Prostate gland (tissue), 2 donors: ENCODE data around the gene HPCAL4. TPM values are rescaled to one million over a fixed set of nuclear protein-coding genes. Genes with fewer than 3 reads are reported as not detected.

Experiments
- DNase-seq: peaks from one replicate; pipeline ENCODE4 v3.0.0-alpha.2; 2019; ENCODE audit warnings: low spot score
- H3K27ac ChIP-seq, 2 donors: fragments of 200-600 bp; sonication (generic); 2 replicates each; pipeline ENCODE4 v1.5.1; 2017 to 2019
- H3K27me3 ChIP-seq: fragments of 200-600 bp; sonication (generic); replicated peaks from 2 replicates; pipeline ENCODE4 v1.5.1; 2019; ENCODE audit not compliant: insufficient read depth
- H3K36me3 ChIP-seq, 2 donors: fragments of 200-600 bp; sonication (generic); 1 replicate in 1 of 2; 2 replicates in 1 of 2; pipeline versions ENCODE4 v1.5.1 to v1.8.1; 2017 to 2019
- H3K4me1 ChIP-seq: fragments of 200-600 bp; sonication (generic); replicated peaks from 2 replicates; pipeline ENCODE4 v1.5.1; 2019
- H3K4me3 ChIP-seq, 2 donors: fragments of 200-600 bp; sonication (generic); 2 replicates each; pipeline ENCODE4 v1.5.1; 2017 to 2019
- H3K9me3 ChIP-seq: fragments of 200-600 bp; sonication (generic); 2 replicates; pipeline ENCODE4 v1.5.1; 2017
- POLR2A ChIP-seq: fragments of 450-650 bp; IDR thresholded peaks from one replicate; pipeline ENCODE4 v1.6.1; 2016; ENCODE audit warnings: antibody characterized with exemption, mild to moderate bottlenecking
- POLR2AphosphoS5 ChIP-seq: sonication (generic); formaldehyde crosslinking; IDR thresholded peaks from one replicate; pipeline ENCODE4 v1.6.1; 2017; ENCODE audit warnings: antibody characterized with exemption
- WGBS: methylation state at CpG from one replicate; pipeline ENCODE4 v1.1.5; 2018; 5-methylcytosine and 5-hydroxymethylcytosine counted together
- intact Hi-C: fragments of 100-400 bp; cut with DNase I; formaldehyde crosslinking; loops from one replicate; pipeline ENCODE4 v1.14.2; 2022
- total RNA-seq, 2 donors: library from RNA; depleted of rRNA; stranded (reverse); fragments of >200 nt; gene quantifications; one replicate each; pipeline ENCODE4 v1.1.0, GENCODE V29; 2016
- TF ChIP-seq, protein P1 (sequence below), 4 experiments: fragments of 200-600 bp in 2 of 4; fragments of 450-650 bp in 2 of 4; sonication (generic) in 2 of 4; IDR thresholded peaks; 1 replicate in 3 of 4; 2 replicates in 1 of 4; pipeline ENCODE4 v1.5.1; 2016 to 2019; ENCODE audit warnings: antibody characterized with exemption in 4 of 4, mild to moderate bottlenecking in 2 of 4, moderate library complexity in 2 of 4

The HPCAL4 gene
- total RNA-seq, 2 donors from 2014 or later: 4.9 TPM; not detected in 1

DNA sequence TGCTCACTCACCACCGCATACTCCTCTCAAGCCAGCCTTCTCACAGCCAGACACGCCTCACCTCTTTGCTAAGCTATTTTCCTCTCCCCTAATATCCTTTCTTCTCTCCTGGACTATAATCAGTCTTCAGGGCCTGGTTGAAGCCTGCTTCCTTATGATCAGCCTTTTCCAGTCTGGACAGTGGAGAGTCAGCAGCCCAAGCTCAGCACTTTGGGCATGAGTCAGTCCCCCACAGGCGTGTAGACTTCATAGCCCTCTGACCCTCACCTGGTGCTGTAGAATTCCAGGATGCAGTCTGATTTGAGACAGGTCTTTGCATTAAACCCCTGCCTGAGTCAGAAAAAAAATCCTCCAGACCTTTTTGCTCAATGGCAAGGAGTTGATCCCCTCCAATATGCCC lies 2.5 kb downstream of the HPCAL4 start:
- H3K4me3 ChIP-seq: no peak overlapping the region
- H3K36me3 ChIP-seq: no peaks in the 10 kb centered on the region
- H3K4me1 ChIP-seq: no peaks in the 10 kb centered on the region
- DNase-seq: no peak
- no peak overlapping the region for H3K27ac ChIP-seq
- no peaks in the 10 kb centered on the region for H3K27me3 ChIP-seq
- intact Hi-C loops: no loop called here
- TF ChIP-seq, protein P1, sequence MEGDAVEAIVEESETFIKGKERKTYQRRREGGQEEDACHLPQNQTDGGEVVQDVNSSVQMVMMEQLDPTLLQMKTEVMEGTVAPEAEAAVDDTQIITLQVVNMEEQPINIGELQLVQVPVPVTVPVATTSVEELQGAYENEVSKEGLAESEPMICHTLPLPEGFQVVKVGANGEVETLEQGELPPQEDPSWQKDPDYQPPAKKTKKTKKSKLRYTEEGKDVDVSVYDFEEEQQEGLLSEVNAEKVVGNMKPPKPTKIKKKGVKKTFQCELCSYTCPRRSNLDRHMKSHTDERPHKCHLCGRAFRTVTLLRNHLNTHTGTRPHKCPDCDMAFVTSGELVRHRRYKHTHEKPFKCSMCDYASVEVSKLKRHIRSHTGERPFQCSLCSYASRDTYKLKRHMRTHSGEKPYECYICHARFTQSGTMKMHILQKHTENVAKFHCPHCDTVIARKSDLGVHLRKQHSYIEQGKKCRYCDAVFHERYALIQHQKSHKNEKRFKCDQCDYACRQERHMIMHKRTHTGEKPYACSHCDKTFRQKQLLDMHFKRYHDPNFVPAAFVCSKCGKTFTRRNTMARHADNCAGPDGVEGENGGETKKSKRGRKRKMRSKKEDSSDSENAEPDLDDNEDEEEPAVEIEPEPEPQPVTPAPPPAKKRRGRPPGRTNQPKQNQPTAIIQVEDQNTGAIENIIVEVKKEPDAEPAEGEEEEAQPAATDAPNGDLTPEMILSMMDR (IDR thresholded peaks at IDR 0.05): no peak
- TF ChIP-seq POLR2A (no peak), POLR2AphosphoS5 (no peak)
- no peaks in the 10 kb centered on the region for H3K9me3 ChIP-seq
- 71% methylated on average over 3 of the region's 3 CpGs for WGBS

DNA sequence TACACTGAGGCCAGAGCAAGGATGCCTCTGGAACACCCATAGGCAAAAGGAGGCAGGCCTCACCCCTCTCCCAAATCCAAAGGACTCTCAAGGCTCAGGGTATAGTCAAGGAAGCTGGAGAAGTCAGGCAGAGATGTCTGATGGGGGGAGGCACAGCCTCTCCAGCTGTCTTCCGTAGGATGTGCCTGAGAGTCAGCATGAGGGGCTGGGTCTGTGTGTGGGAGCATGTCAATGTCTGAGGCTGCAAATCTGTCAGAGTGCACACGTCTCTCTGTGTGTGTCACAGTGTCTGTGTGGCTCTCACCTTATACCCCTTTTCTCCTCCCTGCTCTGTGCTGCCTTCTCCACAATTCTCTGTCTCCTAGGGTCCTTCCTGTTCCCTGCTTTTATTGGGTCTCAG lies 4.0 kb downstream of the HPCAL4 start:
- no peak for DNase-seq
- WGBS: 67% methylated on average over 2 of the region's 2 CpGs
- no peak overlapping the region for H3K27ac ChIP-seq
- TF ChIP-seq, protein P1 (IDR thresholded peaks at IDR 0.05): no peak
- TF ChIP-seq POLR2AphosphoS5 (no peak), POLR2A (no peak)
- intact Hi-C loops: no loop called here
- peaks cover 2% of the 10 kb centered on the region for H3K27me3 ChIP-seq
- no peak overlapping the region for H3K4me3 ChIP-seq
- H3K9me3 ChIP-seq: no peaks in the 10 kb centered on the region
- H3K4me1 ChIP-seq: no peaks in the 10 kb centered on the region
- H3K36me3 ChIP-seq: no peaks in the 10 kb centered on the region

DNA sequence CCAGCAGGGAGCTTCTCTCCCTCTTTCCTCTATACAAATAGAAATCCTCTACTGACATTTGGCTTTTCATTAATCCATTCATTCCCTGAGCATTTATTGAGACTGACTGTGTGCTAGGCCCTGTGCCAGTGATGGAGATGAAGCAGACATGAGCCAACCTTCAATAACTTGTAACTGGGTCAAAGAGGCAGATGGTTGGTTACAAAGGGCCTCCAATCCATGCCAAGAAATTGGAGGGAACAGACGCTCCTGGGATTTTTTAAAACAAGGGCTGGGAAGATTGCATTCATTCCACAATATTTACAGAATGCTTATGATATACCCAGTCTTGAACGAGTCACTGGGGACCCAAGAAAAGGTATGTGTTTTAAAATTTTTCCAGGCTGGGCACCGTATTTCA lies 6.2 kb downstream of the HPCAL4 start:
- intact Hi-C loops: no loop called here
- Histone ChIP-seq H3K9me3 (no peaks in the 10 kb centered on the region), H3K4me3 (no peak overlapping the region), H3K4me1 (no peaks in the 10 kb centered on the region), H3K27me3 (peaks cover 3% of the 10 kb centered on the region), H3K27ac (no peak overlapping the region), H3K36me3 (no peaks in the 10 kb centered on the region)
- 78% methylated on average over 3 of the region's 3 CpGs for WGBS
- no peak for DNase-seq
- TF ChIP-seq POLR2A: no peak
- TF ChIP-seq, protein P1 (IDR thresholded peaks at IDR 0.05): no peak
- no peak for TF ChIP-seq POLR2AphosphoS5

DNA sequence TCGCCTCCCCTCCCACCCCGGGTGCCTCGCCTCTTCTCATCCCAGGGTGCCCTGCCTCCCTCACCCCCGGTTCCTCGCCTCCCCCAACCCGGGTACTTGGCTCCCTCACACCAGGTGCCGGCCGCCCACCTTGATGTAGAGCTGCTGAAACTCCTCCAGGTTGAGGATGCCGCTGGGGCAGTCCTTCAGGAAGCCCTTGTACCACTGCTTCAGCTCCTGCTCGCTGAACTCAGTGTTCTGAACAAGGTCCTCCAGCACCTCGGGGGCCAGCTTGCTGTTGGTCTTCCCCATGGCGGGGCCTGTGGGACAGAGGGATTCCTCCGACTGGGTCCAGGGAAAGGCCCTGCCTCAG lies 6.9 kb downstream of the HPCAL4 start:
- H3K4me1 ChIP-seq: no peaks in the 10 kb centered on the region
- no peaks in the 10 kb centered on the region for H3K36me3 ChIP-seq
- TF ChIP-seq, protein P1 (IDR thresholded peaks at IDR 0.05): no peak
- no peak for TF ChIP-seq POLR2A
- no peak for TF ChIP-seq POLR2AphosphoS5
- intact Hi-C loops: no loop called here
- H3K27ac ChIP-seq: no peak overlapping the region
- whole genome bisulfite sequencing: 70% methylated on average over 10 of the region's 13 CpGs
- peaks cover 3% of the 10 kb centered on the region for H3K27me3 ChIP-seq
- H3K4me3 ChIP-seq: no peak overlapping the region
- no peaks in the 10 kb centered on the region for H3K9me3 ChIP-seq
- DNase-seq: no peak

DNA sequence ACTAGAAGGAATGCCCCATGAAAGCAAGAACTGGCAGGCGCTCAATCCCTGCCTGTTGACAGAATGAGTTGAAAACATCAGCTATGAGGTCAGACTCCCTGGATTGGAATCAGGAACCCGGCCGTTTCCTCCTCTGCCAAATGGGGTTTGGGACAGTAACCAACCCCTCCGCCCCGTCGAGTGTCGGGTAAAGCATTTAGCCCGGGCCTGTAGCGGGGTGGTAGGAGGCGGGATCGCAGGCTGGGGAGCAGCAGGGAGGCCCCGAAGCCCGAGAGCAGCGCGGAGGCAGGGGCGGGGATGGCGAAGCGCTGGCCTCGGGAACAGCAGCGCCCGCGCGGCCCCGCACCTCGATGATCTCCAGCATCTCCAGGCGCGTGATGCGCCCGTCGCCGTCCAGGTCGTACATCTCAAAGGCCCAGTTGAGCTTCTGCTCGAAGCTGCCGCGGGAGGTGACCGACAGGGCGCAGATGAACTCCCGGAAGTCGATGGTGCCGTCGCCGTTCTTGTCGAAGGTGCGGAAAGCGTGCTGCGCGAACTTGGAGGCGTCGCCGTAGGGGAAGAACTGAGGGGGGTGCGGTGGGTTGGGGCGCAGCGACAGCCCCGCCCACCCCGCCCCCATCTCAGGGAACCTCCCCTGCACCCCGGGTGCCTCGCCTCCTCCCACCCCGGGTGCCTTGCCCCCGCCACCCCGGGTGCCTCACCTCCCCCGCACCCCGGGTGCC lies 7.5 kb downstream of the HPCAL4 start:
- Histone ChIP-seq H3K4me1 (no peaks in the 10 kb centered on the region), H3K9me3 (no peaks in the 10 kb centered on the region), H3K27me3 (peaks cover 3% of the 10 kb centered on the region), H3K27ac (no peak overlapping the region), H3K36me3 (no peaks in the 10 kb centered on the region), H3K4me3 (no peak overlapping the region)
- intact Hi-C loops: no loop called here
- no peak for TF ChIP-seq POLR2AphosphoS5
- TF ChIP-seq, protein P1 (IDR thresholded peaks at IDR 0.05): no peak
- no peak for TF ChIP-seq POLR2A
- no peak for DNase-seq
- WGBS: 22% methylated on average over 19 of the region's 62 CpGs
